GM12878 (cell line): ENCODE data around the gene BNC2.

Source experiments
- POLR2AphosphoS5 ChIP-seq: IDR thresholded peaks from 2 replicates; pipeline ENCODE4 v1.6.1; 2011; ENCODE audit warnings: mild to moderate bottlenecking, low read length, inconsistent platforms
- RAD21 ChIP-seq: IDR thresholded peaks from 2 replicates; pipeline ENCODE4 v1.6.1; 2011; ENCODE audit warnings: mild to moderate bottlenecking, low read depth, low read length, moderate library complexity; ENCODE audit not compliant: insufficient read depth
- TCF12 ChIP-seq: IDR thresholded peaks from 2 replicates; pipeline ENCODE4 v1.6.1; 2011; ENCODE audit warnings: low read depth, mild to moderate bottlenecking, low read length

GRCh38 chr9:16624744-16625117 is 245.7 kb downstream of the BNC2 start:
- no peak for TF ChIP-seq RAD21
- TF ChIP-seq TCF12, result no peak
- TF ChIP-seq POLR2AphosphoS5, result no peak
